Tibial artery (tissue), 4 donors: ENCODE measurements around the gene PRRC1.

ENCODE experiments used
- DNase-seq, 2 donors: peaks; one replicate each; pipeline ENCODE4 v3.0.0-alpha.2; 2019
- H3K27ac ChIP-seq, 2 donors: fragments of 200-600 bp; sonication (generic) in 1 of 2; 1 replicate in 1 of 2; 2 replicates in 1 of 2; pipeline ENCODE4 v1.5.1; 2018 to 2019; ENCODE audit warnings: mild to moderate bottlenecking in 1 of 2
- H3K27me3 ChIP-seq, 2 donors: fragments of 200-600 bp; sonication (generic) in 1 of 2; one replicate each; pipeline versions ENCODE4 v1.5.1 to v1.6.0; 2016 to 2019
- H3K36me3 ChIP-seq, 3 donors: fragments of 200-600 bp; sonication (generic) in 2 of 3; one replicate each; pipeline ENCODE4 v1.5.1; 2016 to 2019; ENCODE audit warnings: mild to moderate bottlenecking in 2 of 3
- H3K4me1 ChIP-seq, 4 donors: fragments of 200-600 bp; sonication (generic) in 2 of 4; 1 replicate in 3 of 4; 2 replicates in 1 of 4; pipeline ENCODE4 v1.5.1; 2016 to 2019
- H3K4me3 ChIP-seq, 2 donors: fragments of 200-600 bp; sonication (generic) in 1 of 2; 1 replicate in 1 of 2; 2 replicates in 1 of 2; pipeline ENCODE4 v1.5.1; 2018 to 2019; ENCODE audit warnings: mild to moderate bottlenecking in 2 of 2
- H3K9me3 ChIP-seq, 3 donors: fragments of 200-600 bp; sonication (generic) in 1 of 3; one replicate each; pipeline ENCODE4 v1.5.1; 2016 to 2019
- intact Hi-C: fragments of 100-400 bp; cut with DNase I; formaldehyde crosslinking; loops from one replicate; pipeline ENCODE4 v1.15.0; 2023; ENCODE audit warnings: low total_unique reads
- TF ChIP-seq, protein P1 (sequence below), 2 experiments: fragments of 200-600 bp in 1 of 2; fragments of 450-650 bp in 1 of 2; IDR thresholded peaks; one replicate each; pipeline ENCODE4 v1.5.1; 2017 to 2019; ENCODE audit warnings: antibody characterized with exemption in 2 of 2, mild to moderate bottlenecking in 1 of 2, moderate library complexity in 1 of 2

Gene PRRC1

GRCh38 chr5:127572930-127573329 is 55.5 kb downstream of the PRRC1 start:
- H3K27ac ChIP-seq, result no peak overlapping the region
- H3K4me3 ChIP-seq, result no peak overlapping the region
- TF ChIP-seq, protein P1, sequence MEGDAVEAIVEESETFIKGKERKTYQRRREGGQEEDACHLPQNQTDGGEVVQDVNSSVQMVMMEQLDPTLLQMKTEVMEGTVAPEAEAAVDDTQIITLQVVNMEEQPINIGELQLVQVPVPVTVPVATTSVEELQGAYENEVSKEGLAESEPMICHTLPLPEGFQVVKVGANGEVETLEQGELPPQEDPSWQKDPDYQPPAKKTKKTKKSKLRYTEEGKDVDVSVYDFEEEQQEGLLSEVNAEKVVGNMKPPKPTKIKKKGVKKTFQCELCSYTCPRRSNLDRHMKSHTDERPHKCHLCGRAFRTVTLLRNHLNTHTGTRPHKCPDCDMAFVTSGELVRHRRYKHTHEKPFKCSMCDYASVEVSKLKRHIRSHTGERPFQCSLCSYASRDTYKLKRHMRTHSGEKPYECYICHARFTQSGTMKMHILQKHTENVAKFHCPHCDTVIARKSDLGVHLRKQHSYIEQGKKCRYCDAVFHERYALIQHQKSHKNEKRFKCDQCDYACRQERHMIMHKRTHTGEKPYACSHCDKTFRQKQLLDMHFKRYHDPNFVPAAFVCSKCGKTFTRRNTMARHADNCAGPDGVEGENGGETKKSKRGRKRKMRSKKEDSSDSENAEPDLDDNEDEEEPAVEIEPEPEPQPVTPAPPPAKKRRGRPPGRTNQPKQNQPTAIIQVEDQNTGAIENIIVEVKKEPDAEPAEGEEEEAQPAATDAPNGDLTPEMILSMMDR (IDR thresholded peaks at IDR 0.05), result no peak
- DNase-seq, result no peak
- H3K9me3 ChIP-seq, result peaks cover 0 to 4% (median 0%) of the 10 kb centered on the region in 3 donors
- H3K27me3 ChIP-seq, result no peaks in the 10 kb centered on the region
- H3K4me1 ChIP-seq, result no peaks in the 10 kb centered on the region
- intact Hi-C loops, result no loop called here
- no peaks in the 10 kb centered on the region for H3K36me3 ChIP-seq

- TF ChIP-seq, protein P1 (IDR thresholded peaks at IDR 0.05), result no peak
- Histone ChIP-seq H3K9me3 (peaks cover 0 to 4% (median 0%) of the 10 kb centered on the region in 3 donors), H3K4me3 (no peak overlapping the region), H3K27ac (no peak overlapping the region), H3K27me3 (no peaks in the 10 kb centered on the region), H3K36me3 (no peaks in the 10 kb centered on the region), H3K4me1 (no peaks in the 10 kb centered on the region)
- intact Hi-C loops, result no loop called here
- DNase-seq, result no peak
Observed at GRCh38 chr5:127574852-127575679, 57.6 kb downstream of the PRRC1 start.

GRCh38 chr5:127577458-127577857 is 60.0 kb downstream of the PRRC1 start:
- H3K36me3 ChIP-seq, result no peaks in the 10 kb centered on the region
- H3K9me3 ChIP-seq, result peaks cover 0 to 4% (median 0%) of the 10 kb centered on the region in 3 donors
- no peaks in the 10 kb centered on the region for H3K4me1 ChIP-seq
- no peak for DNase-seq
- H3K27ac ChIP-seq, result no peak overlapping the region
- intact Hi-C loops, result no loop called here
- no peaks in the 10 kb centered on the region for H3K27me3 ChIP-seq
- H3K4me3 ChIP-seq, result no peak overlapping the region
- TF ChIP-seq, protein P1 (IDR thresholded peaks at IDR 0.05), result no peak

DNA sequence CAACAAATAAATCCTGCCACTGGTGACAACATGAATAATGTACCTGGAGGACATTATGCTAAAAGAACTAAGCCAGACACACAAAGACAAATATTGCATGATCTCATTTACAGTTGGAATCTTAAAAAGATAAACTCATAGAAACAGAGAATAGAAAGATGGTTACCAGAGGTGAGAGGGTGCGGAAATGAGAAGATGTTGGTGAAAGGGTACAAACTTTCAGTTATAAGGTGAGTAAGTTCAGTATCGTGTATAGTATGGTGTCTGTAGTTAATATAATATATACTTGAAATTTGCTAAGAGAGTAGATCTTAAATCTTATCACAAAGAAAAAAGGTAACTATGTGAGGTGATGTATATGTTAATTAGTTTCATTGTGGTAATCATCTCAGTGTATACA is 63.3 kb downstream of the PRRC1 start:
- Histone ChIP-seq H3K4me1 (no peaks in the 10 kb centered on the region), H3K27me3 (no peaks in the 10 kb centered on the region), H3K9me3 (no peaks in the 10 kb centered on the region), H3K36me3 (no peaks in the 10 kb centered on the region), H3K4me3 (no peak overlapping the region), H3K27ac (no peak overlapping the region)
- TF ChIP-seq, protein P1 (IDR thresholded peaks at IDR 0.05), result no peak
- no peak for DNase-seq
- intact Hi-C loops, result no loop called here

GRCh38 chr5:127581450-127581849 is 64.0 kb downstream of the PRRC1 start:
- no peaks in the 10 kb centered on the region for H3K36me3 ChIP-seq
- intact Hi-C loops, result no loop called here
- no peaks in the 10 kb centered on the region for H3K27me3 ChIP-seq
- H3K4me1 ChIP-seq, result no peaks in the 10 kb centered on the region
- TF ChIP-seq, protein P1 (IDR thresholded peaks at IDR 0.05), result no peak
- no peak for DNase-seq
- no peak overlapping the region for H3K4me3 ChIP-seq
- no peak overlapping the region for H3K27ac ChIP-seq
- H3K9me3 ChIP-seq, result no peaks in the 10 kb centered on the region
